Adrenal gland (tissue), 12 donors: Measurements from ENCODE around the gene ZNF367. TPM values are rescaled to one million over a fixed set of nuclear protein-coding genes. Genes with fewer than 3 reads are reported as not detected.

ENCODE experiments used
- DNase-seq, 7 donors: peaks; one replicate each; pipeline ENCODE4 v3.0.0-alpha.2; 2019 to 2020
- H3K27ac ChIP-seq, 5 donors: fragments of 200-600 bp; sonication (generic) in 4 of 5; 1 replicate in 3 of 5; 2 replicates in 2 of 5; pipeline versions ENCODE4 v1.5.1 to v1.8.0; 2016 to 2020; ENCODE audit warnings: mild to moderate bottlenecking in 1 of 5
- H3K27me3 ChIP-seq: fragments of 200-600 bp; 2 replicates; pipeline ENCODE4 v1.8.0; 2021
- H3K36me3 ChIP-seq, 2 donors: fragments of 200-600 bp; replicated peaks in 1 of 2; 1 replicate in 1 of 2; 2 replicates in 1 of 2; pipeline versions ENCODE4 v1.5.1 to v1.8.0; 2018 to 2022
- H3K4me1 ChIP-seq, 2 donors: fragments of 200-600 bp; replicated peaks in 1 of 2; 1 replicate in 1 of 2; 2 replicates in 1 of 2; pipeline versions ENCODE4 v1.5.1 to v1.8.0; 2018 to 2021
- H3K4me3 ChIP-seq, 4 donors: fragments of 200-600 bp; sonication (generic) in 3 of 4; one replicate each; pipeline ENCODE4 v1.5.1; 2016 to 2018
- H3K9me3 ChIP-seq, 3 donors: fragments of 200-600 bp; sonication (generic) in 1 of 3; replicated peaks in 1 of 3; 1 replicate in 2 of 3; 2 replicates in 1 of 3; pipeline versions ENCODE4 v1.5.1 to v1.8.0; 2016 to 2021
- POLR2A ChIP-seq, 2 donors: fragments of 450-650 bp; IDR thresholded peaks; one replicate each; pipeline ENCODE4 v1.6.1; 2017; ENCODE audit warnings: antibody characterized with exemption in 2 of 2, mild to moderate bottlenecking in 2 of 2, moderate library complexity in 1 of 2
- WGBS, 4 donors: extraction: QIAGEN DNeasy Blood & Tissue Kit in 2 of 4; methylation state at CpG; one replicate each; pipeline versions ENCODE4 v1.1.5 to v1.1.7; 2013 to 2017; 5-methylcytosine and 5-hydroxymethylcytosine counted together
- intact Hi-C, 2 donors: fragments of 100-400 bp; cut with DNase I; formaldehyde crosslinking; loops; one replicate each; pipeline versions ENCODE4 v1.14.1 to v1.15.0; 2022 to 2023
- polyA plus RNA-seq, 3 donors: library from polyadenylated mRNA; stranded (reverse); fragments of 200-250 nt in 2 of 3; fragments of 350-450 nt in 1 of 3; fragmentation: Illumina TruSeq in 1 of 3; extraction: RNeasy Lipid Tissue Mini Kit (QIAGEN cat#74804) in 1 of 3; gene quantifications; one replicate each; pipeline ENCODE4 v1.2.3, GENCODE V29; 2013 to 2014
- total RNA-seq, 9 donors: library from RNA; depleted of rRNA in 4 of 9; stranded (reverse); fragments of >200 nt in 4 of 9; fragments of 120-200 nt in 1 of 9; fragmentation: NEBNext Ultra II Directional in 1 of 9; extraction: Animal tissue kit (Norgen Biotek cat#: 25700) in 1 of 9; gene quantifications; one replicate each; pipeline versions ENCODE4 v1.1.0 to v1.2.4, GENCODE V29; 2013 to 2023
- TF ChIP-seq, protein P1 (sequence below), 6 experiments: fragments of 450-650 bp in 4 of 6; fragments of 200-600 bp in 2 of 6; sonication (generic) in 1 of 6; IDR thresholded peaks; 1 replicate in 5 of 6; 2 replicates in 1 of 6; pipeline versions ENCODE4 v1.5.1 to v1.8.0; 2016 to 2021; ENCODE audit warnings: antibody characterized with exemption in 6 of 6, mild to moderate bottlenecking in 2 of 6, moderate library complexity in 1 of 6
- donor health status: healthy with polysubstance abuse.
- donor health status: Bipolar disorder and iron deficiency.
- donor health status: DM: yes; HTN: yes; CAD: no.
- donor health status: DM: no; HTN: no; CAD: no.
- donor health status: DM: no; HTN: no; CAD: no.
- donor health status: DM: yes; HTN: yes; CAD: no.

Gene ZNF367
- total and polyA plus RNA-seq, 12 donors: 0.24 to 5.4 (median 1.2) TPM

DNA sequence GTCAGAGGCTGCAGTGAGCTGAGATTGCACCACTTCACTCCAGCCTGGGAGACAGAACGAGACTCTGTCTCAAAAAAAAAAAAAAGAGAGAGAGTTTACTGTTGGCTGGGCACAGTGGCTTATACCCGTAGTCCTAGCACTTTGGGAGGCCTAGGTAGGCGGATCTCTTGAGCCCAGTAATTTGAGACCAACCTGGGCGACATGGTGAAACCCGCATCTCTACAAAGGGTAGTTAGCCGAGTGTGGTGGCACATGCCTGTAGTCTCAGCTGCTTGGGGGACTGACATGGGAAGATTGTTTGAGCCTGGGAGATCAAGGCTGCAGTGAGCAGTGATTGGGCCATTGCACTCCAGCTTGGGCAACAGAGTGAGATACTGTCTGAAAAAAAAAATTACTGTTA lies 44.4 kb upstream of the ZNF367 start:
- Histone ChIP-seq H3K4me1 (no peaks in the 10 kb centered on the region), H3K27ac (no peak overlapping the region), H3K4me3 (no peak overlapping the region), H3K27me3 (no peaks in the 10 kb centered on the region), H3K36me3 (peaks cover 0 to 8% of the 10 kb centered on the region in 2 donors), H3K9me3 (no peaks in the 10 kb centered on the region)
- no peak for TF ChIP-seq POLR2A (IDR thresholded peaks at IDR 0.05)
- TF ChIP-seq, protein P1, sequence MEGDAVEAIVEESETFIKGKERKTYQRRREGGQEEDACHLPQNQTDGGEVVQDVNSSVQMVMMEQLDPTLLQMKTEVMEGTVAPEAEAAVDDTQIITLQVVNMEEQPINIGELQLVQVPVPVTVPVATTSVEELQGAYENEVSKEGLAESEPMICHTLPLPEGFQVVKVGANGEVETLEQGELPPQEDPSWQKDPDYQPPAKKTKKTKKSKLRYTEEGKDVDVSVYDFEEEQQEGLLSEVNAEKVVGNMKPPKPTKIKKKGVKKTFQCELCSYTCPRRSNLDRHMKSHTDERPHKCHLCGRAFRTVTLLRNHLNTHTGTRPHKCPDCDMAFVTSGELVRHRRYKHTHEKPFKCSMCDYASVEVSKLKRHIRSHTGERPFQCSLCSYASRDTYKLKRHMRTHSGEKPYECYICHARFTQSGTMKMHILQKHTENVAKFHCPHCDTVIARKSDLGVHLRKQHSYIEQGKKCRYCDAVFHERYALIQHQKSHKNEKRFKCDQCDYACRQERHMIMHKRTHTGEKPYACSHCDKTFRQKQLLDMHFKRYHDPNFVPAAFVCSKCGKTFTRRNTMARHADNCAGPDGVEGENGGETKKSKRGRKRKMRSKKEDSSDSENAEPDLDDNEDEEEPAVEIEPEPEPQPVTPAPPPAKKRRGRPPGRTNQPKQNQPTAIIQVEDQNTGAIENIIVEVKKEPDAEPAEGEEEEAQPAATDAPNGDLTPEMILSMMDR (IDR thresholded peaks at IDR 0.05): no peak
- 91 to 100% (median 96%) methylated on average over 6 of the region's 6 CpGs for WGBS, 4 donors
- intact Hi-C loops: no loop called here
- no peak for DNase-seq

DNA sequence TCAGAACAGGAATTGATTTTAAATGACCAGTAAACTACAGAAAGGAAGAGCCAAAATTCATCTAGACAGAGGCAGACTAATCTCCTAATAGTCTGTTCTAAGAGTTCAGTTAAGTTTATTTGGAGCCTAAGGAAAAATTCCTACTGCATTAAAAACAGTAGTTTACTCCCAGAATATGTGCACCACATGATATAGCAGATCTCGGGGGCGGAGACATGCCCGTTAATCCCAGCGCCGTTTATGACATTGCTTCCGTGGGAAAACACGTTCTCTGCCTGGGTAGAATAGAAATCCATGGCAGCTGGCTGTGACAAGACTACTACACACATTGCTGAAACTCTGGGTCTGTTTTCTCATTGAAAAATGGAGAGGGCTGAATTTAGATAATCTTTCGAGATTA lies 43.2 kb upstream of the ZNF367 start:
- H3K4me1 ChIP-seq: no peaks in the 10 kb centered on the region
- no peak overlapping the region for H3K4me3 ChIP-seq
- H3K27me3 ChIP-seq: no peaks in the 10 kb centered on the region
- peaks cover 0 to 8% of the 10 kb centered on the region in 2 donors for H3K36me3 ChIP-seq
- TF ChIP-seq, protein P1 (IDR thresholded peaks at IDR 0.05): no peak
- TF ChIP-seq POLR2A (IDR thresholded peaks at IDR 0.05): no peak
- no peaks in the 10 kb centered on the region for H3K9me3 ChIP-seq
- no peak for DNase-seq
- intact Hi-C loops: no loop called here
- WGBS, 4 donors: 93 to 96% (median 94%) methylated on average over 8 of the region's 8 CpGs
- H3K27ac ChIP-seq: no peak overlapping the region

DNA sequence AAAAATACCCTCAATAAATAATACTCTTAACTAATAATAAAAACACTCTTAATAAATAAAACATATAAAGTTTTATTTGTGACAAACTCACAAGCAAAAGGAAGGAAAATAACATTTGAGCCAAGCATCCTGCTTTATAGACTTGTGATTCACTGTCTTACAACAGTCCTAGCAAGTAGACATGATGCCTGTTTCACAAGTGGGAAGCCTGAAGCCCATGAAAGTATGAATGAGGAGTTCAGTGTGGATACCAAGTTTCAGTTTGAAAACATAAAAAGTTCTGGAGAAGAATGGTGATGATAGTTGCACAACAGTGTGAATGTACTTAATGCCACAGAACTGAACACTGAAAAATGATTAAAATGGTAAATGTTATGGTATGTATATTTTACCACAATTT lies 42.7 kb upstream of the ZNF367 start:
- Histone ChIP-seq H3K27ac (no peak overlapping the region), H3K27me3 (no peaks in the 10 kb centered on the region), H3K9me3 (no peaks in the 10 kb centered on the region), H3K4me3 (no peak overlapping the region), H3K36me3 (peaks cover 0 to 7% of the 10 kb centered on the region in 2 donors), H3K4me1 (no peaks in the 10 kb centered on the region)
- intact Hi-C loops: no loop called here
- TF ChIP-seq POLR2A (IDR thresholded peaks at IDR 0.05): no peak
- TF ChIP-seq, protein P1 (IDR thresholded peaks at IDR 0.05): no peak
- DNase-seq: no peak

DNA sequence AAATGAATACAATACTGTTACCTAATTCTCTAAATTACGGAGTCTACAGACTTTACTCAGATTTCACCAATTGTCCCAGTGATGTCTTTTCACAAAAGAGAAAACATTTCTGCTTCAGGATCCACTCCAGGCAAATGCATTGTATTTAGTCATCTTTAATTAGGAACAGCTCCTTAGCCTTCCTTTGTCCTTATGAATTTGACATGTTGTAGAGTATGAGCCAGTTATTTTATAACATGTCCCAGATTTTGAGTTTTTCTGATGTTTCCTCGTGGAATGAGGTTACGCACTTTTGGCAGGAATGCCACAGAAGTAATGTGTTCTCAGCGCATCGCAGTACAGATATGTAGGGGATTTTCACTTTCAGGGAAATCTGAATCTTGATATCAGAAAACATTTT lies 42.3 kb upstream of the ZNF367 start:
- Histone ChIP-seq H3K27me3 (no peaks in the 10 kb centered on the region), H3K4me3 (no peak overlapping the region), H3K4me1 (no peaks in the 10 kb centered on the region), H3K27ac (no peak overlapping the region), H3K9me3 (no peaks in the 10 kb centered on the region), H3K36me3 (peaks cover 0 to 3% of the 10 kb centered on the region in 2 donors)
- TF ChIP-seq, protein P1 (IDR thresholded peaks at IDR 0.05): no peak
- TF ChIP-seq POLR2A (IDR thresholded peaks at IDR 0.05): no peak
- intact Hi-C loops: no loop called here
- WGBS, 4 donors: 89 to 95% (median 91%) methylated on average over 5 of the region's 5 CpGs
- no peak for DNase-seq
